Neural progenitor cell (in vitro differentiated cells): ENCODE measurements around the gene C11orf21. TPM values are rescaled to one million over a fixed set of nuclear protein-coding genes. Genes with fewer than 3 reads are reported as not detected.

Source experiments
- DNase-seq: peaks from one replicate; pipeline ENCODE4 v3.0.0-alpha.2; 2016; ENCODE audit warnings: low spot score
- H2AFZ ChIP-seq: fragments of 200-600 bp; sonication (generic); replicated peaks from 2 replicates; pipeline ENCODE4 v1.6.1; 2016; ENCODE audit warnings: antibody characterized with exemption
- H3F3A ChIP-seq: fragments of 200-600 bp; sonication (generic); 2 replicates; pipeline ENCODE4 v1.6.1; 2016; ENCODE audit warnings: antibody characterized with exemption, low read depth
- H3K27ac ChIP-seq: fragments of 200-600 bp; sonication (generic); 2 replicates; pipeline ENCODE4 v1.5.1; 2016; ENCODE audit warnings: mild to moderate bottlenecking
- H3K27me3 ChIP-seq: fragments of 200-600 bp; sonication (generic); 2 replicates; pipeline ENCODE4 v1.6.1; 2016; ENCODE audit warnings: mild to moderate bottlenecking, moderate library complexity
- H3K36me3 ChIP-seq: fragments of 200-600 bp; sonication (generic); 2 replicates; pipeline ENCODE4 v1.5.1; 2016
- H3K4me1 ChIP-seq: fragments of 200-600 bp; sonication (generic); 2 replicates; pipeline ENCODE4 v1.6.1; 2016; ENCODE audit warnings: mixed run types
- H3K4me2 ChIP-seq: fragments of 200-600 bp; sonication (generic); 2 replicates; pipeline ENCODE4 v1.6.1; 2016
- H3K4me3 ChIP-seq: fragments of 200-600 bp; sonication (generic); 2 replicates; pipeline ENCODE4 v1.5.1; 2016
- H3K79me2 ChIP-seq: fragments of 200-600 bp; sonication (generic); 2 replicates; pipeline ENCODE4 v1.6.1; 2016; ENCODE audit warnings: low read depth
- H3K9ac ChIP-seq: fragments of 200-600 bp; sonication (generic); 2 replicates; pipeline ENCODE4 v1.6.1; 2016
- H3K9me3 ChIP-seq: fragments of 200-600 bp; sonication (generic); 2 replicates; pipeline ENCODE4 v1.5.1; 2016; ENCODE audit warnings: low read depth
- H4K20me1 ChIP-seq: fragments of 200-600 bp; sonication (generic); 2 replicates; pipeline ENCODE4 v1.6.1; 2016; ENCODE audit warnings: low read depth
- H3K27ac Mint-ChIP-seq: 3 replicates; pipeline ENCODE4 v1.8.0; 2021; ENCODE audit warnings: mixed read lengths
- H3K27me3 Mint-ChIP-seq: 2 replicates; pipeline ENCODE4 v1.8.0; 2022; ENCODE audit warnings: low read depth, mild to moderate bottlenecking, inconsistent platforms, moderate library complexity, mixed read lengths; ENCODE audit not compliant: insufficient read depth
- H3K36me3 Mint-ChIP-seq: 3 replicates; pipeline ENCODE4 v1.8.0; 2021; ENCODE audit warnings: mixed read lengths
- H3K4me1 Mint-ChIP-seq: 3 replicates; pipeline ENCODE4 v1.8.0; 2021; ENCODE audit warnings: mixed read lengths
- H3K4me3 Mint-ChIP-seq: 3 replicates; pipeline ENCODE4 v1.8.0; 2021; ENCODE audit warnings: mild to moderate bottlenecking, moderate library complexity, mixed read lengths
- H3K9me3 Mint-ChIP-seq: 3 replicates; pipeline ENCODE4 v1.8.0; 2020; ENCODE audit warnings: mixed read lengths
- CTCF ChIP-seq: fragments of 200-600 bp; sonication (generic); IDR thresholded peaks from 2 replicates; pipeline ENCODE4 v1.5.1; 2017; ENCODE audit warnings: antibody characterized with exemption, mild to moderate bottlenecking
- EZH2 ChIP-seq: fragments of 200-600 bp; sonication (generic); IDR thresholded peaks from 2 replicates; pipeline ENCODE4 v1.6.1; 2017; ENCODE audit warnings: antibody characterized with exemption, mild to moderate bottlenecking, moderate library complexity
- EZH2phosphoT487 ChIP-seq: fragments of 200-600 bp; sonication (generic); IDR thresholded peaks from 2 replicates; pipeline ENCODE4 v1.6.1; 2017; ENCODE audit warnings: antibody characterized with exemption
- total RNA-seq: library from RNA; depleted of rRNA; stranded (reverse); fragments of >200 nt; gene quantifications from 2 replicates; pipeline ENCODE4 v1.2.3, GENCODE V29; 2015; ENCODE audit warnings: low replicate concordance

C11orf21 gene
- total RNA-seq, 1 donor from 2014 or later: not detected

- no peak overlapping the region for H3K4me3 Mint-ChIP-seq
- H3K9ac ChIP-seq: no peak overlapping the region
- no peak overlapping the region for H3K4me2 ChIP-seq
- peaks cover 32% of the 10 kb centered on the region for H3K4me1 ChIP-seq
- H3K9me3 ChIP-seq: peaks cover 4% of the 10 kb centered on the region
- H3K36me3 Mint-ChIP-seq: no peaks in the 10 kb centered on the region
- no peak overlapping the region for H3K27ac ChIP-seq
- H3K79me2 ChIP-seq: no peaks in the 10 kb centered on the region
- H3F3A ChIP-seq: peaks cover 32% of the 10 kb centered on the region
- H3K4me3 ChIP-seq: no peak overlapping the region
- no peaks in the 10 kb centered on the region for H3K36me3 ChIP-seq
- no peak overlapping the region for H3K27ac Mint-ChIP-seq
- no peak overlapping the region for H2AFZ ChIP-seq
- H3K27me3 Mint-ChIP-seq: peaks cover 7% of the 10 kb centered on the region
- TF ChIP-seq EZH2phosphoT487: no peak
- TF ChIP-seq EZH2: no peak
- TF ChIP-seq CTCF: no peak
- peaks cover 23% of the 10 kb centered on the region for H3K4me1 Mint-ChIP-seq
- peaks cover 22% of the 10 kb centered on the region for H3K9me3 Mint-ChIP-seq
- no peaks in the 10 kb centered on the region for H3K27me3 ChIP-seq
- H4K20me1 ChIP-seq: no peaks in the 10 kb centered on the region
- no peak for DNase-seq
These were observed 24.0 kb upstream of the C11orf21 start for GRCh38 chr11:2325719-2326118.

GRCh38 chr11:2325123-2325522, 23.4 kb upstream of the C11orf21 start:
- no peak overlapping the region for H2AFZ ChIP-seq
- H3K4me3 Mint-ChIP-seq: no peak overlapping the region

GRCh38 chr11:2321311-2321683, 19.6 kb upstream of the C11orf21 start:
- Histone ChIP-seq H3K27ac (no peak overlapping the region), H3F3A (no peaks in the 10 kb centered on the region), H3K9me3 (no peaks in the 10 kb centered on the region), H3K4me3 (no peak overlapping the region), H4K20me1 (no peaks in the 10 kb centered on the region), H3K4me1 (no peaks in the 10 kb centered on the region), H2AFZ (no peak overlapping the region), H3K36me3 (no peaks in the 10 kb centered on the region), H3K79me2 (no peaks in the 10 kb centered on the region), H3K4me2 (no peak overlapping the region), H3K9ac (no peak overlapping the region), H3K27me3 (no peaks in the 10 kb centered on the region)
- H3K4me1 Mint-ChIP-seq: peaks cover 2% of the 10 kb centered on the region
- TF ChIP-seq EZH2phosphoT487: no peak
- no peak overlapping the region for H3K4me3 Mint-ChIP-seq
- H3K27me3 Mint-ChIP-seq: peaks cover 5% of the 10 kb centered on the region
- H3K9me3 Mint-ChIP-seq: peaks cover 11% of the 10 kb centered on the region
- no peaks in the 10 kb centered on the region for H3K36me3 Mint-ChIP-seq
- DNase-seq: no peak
- no peak overlapping the region for H3K27ac Mint-ChIP-seq

More at GRCh38 chr11:2325123-2325522, 23.4 kb upstream of the C11orf21 start:
- H3K36me3 ChIP-seq: no peaks in the 10 kb centered on the region
- H3K36me3 Mint-ChIP-seq: no peaks in the 10 kb centered on the region
- no peak overlapping the region for H3K4me2 ChIP-seq
- TF ChIP-seq CTCF (no peak), EZH2phosphoT487 (no peak), EZH2 (no peak)
- peaks cover 23% of the 10 kb centered on the region for H3K4me1 Mint-ChIP-seq
- H3K9ac ChIP-seq: no peak overlapping the region
- H3K27me3 Mint-ChIP-seq: peaks cover 5% of the 10 kb centered on the region
- H3K27me3 ChIP-seq: no peaks in the 10 kb centered on the region
- H3K79me2 ChIP-seq: no peaks in the 10 kb centered on the region
- DNase-seq: no peak
- no peak overlapping the region for H3K27ac ChIP-seq
- no peak overlapping the region for H3K27ac Mint-ChIP-seq
- no peaks in the 10 kb centered on the region for H3K9me3 ChIP-seq
- peaks cover 32% of the 10 kb centered on the region for H3K4me1 ChIP-seq
- H3K4me3 ChIP-seq: no peak overlapping the region
- H3K9me3 Mint-ChIP-seq: peaks cover 17% of the 10 kb centered on the region
- H3F3A ChIP-seq: peaks cover 30% of the 10 kb centered on the region
- no peaks in the 10 kb centered on the region for H4K20me1 ChIP-seq

- TF ChIP-seq EZH2phosphoT487 (no peak), EZH2 (no peak)
- no peak overlapping the region for H3K4me3 Mint-ChIP-seq
- H3K9me3 ChIP-seq: no peaks in the 10 kb centered on the region
- peaks cover 2% of the 10 kb centered on the region for H3K4me1 Mint-ChIP-seq
- no peak overlapping the region for H3K9ac ChIP-seq
- H3K27me3 ChIP-seq: no peaks in the 10 kb centered on the region
- no peaks in the 10 kb centered on the region for H3K36me3 Mint-ChIP-seq
- DNase-seq: no peak
- no peaks in the 10 kb centered on the region for H3K79me2 ChIP-seq
- H4K20me1 ChIP-seq: no peaks in the 10 kb centered on the region
- H3K27ac ChIP-seq: no peak overlapping the region
- no peaks in the 10 kb centered on the region for H3K4me1 ChIP-seq
- H3K4me3 ChIP-seq: no peak overlapping the region
- H3F3A ChIP-seq: no peaks in the 10 kb centered on the region
- H2AFZ ChIP-seq: no peak overlapping the region
- peaks cover 11% of the 10 kb centered on the region for H3K9me3 Mint-ChIP-seq
- H3K27ac Mint-ChIP-seq: no peak overlapping the region
- H3K4me2 ChIP-seq: no peak overlapping the region
- H3K36me3 ChIP-seq: no peaks in the 10 kb centered on the region
- peaks cover 5% of the 10 kb centered on the region for H3K27me3 Mint-ChIP-seq
These were observed 19.0 kb upstream of the C11orf21 start for GRCh38 chr11:2320568-2321310.
